SK-N-MC (cell line): ENCODE data around the gene ELOA.

ENCODE experiments used
- EZH2 ChIP-seq: fragments of 200-600 bp; sonication (generic); IDR thresholded peaks from one replicate; pipeline ENCODE4 v1.6.1; 2017; ENCODE audit warnings: antibody characterized with exemption
- POLR2AphosphoS5 ChIP-seq: IDR thresholded peaks from 2 replicates; pipeline ENCODE4 v1.6.1; 2012; ENCODE audit warnings: mild to moderate bottlenecking, low read depth, low read length, borderline replicate concordance

DNA sequence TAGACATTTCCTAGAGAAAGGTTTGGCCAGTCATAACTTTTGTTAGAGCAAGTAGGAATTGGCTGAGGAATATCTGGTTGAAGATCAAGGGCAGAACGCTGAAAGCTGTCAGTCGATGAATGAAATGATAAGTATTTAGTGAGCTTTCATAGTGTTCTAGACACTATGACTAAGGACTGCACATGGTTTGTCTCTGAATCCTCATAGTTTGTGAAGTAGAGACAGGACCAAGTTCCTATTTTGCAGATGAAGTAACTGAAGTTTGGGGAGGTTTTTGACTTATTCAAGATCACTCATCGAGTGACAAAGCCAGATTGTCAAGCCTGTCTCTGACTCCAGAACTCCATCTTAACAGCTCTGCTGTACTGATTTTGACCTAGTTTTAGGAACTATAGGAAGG is 4.7 kb downstream of the ELOA start:
- TF ChIP-seq EZH2 (no peak), POLR2AphosphoS5 (no peak)
